GM23248 (cell line): ENCODE results near the gene MEI4. TPM values are rescaled to one million over a fixed set of nuclear protein-coding genes. Genes with fewer than 3 reads are reported as not detected.

Source experiments
- DNase-seq: peaks from one replicate; pipeline ENCODE4 v3.0.0-alpha.2; 2015
- H2AFZ ChIP-seq: fragments of 200-600 bp; sonication (generic); 2 replicates; pipeline ENCODE4 v1.6.1; 2016; ENCODE audit warnings: antibody characterized with exemption
- H3F3A ChIP-seq: fragments of 200-600 bp; sonication (generic); 2 replicates; pipeline ENCODE4 v1.6.1; 2016; ENCODE audit warnings: mild to moderate bottlenecking, antibody characterized with exemption, mixed run types; ENCODE audit not compliant: insufficient read depth
- H3K27ac ChIP-seq: fragments of 200-600 bp; sonication (generic); 2 replicates; pipeline ENCODE4 v1.5.1; 2016; ENCODE audit warnings: mild to moderate bottlenecking
- H3K27me3 ChIP-seq: fragments of 200-600 bp; sonication (generic); replicated peaks from 2 replicates; pipeline ENCODE4 v1.6.1; 2016; ENCODE audit warnings: mild to moderate bottlenecking; ENCODE audit not compliant: insufficient read depth
- H3K36me3 ChIP-seq: fragments of 200-600 bp; sonication (generic); 2 replicates; pipeline ENCODE4 v1.6.1; 2016; ENCODE audit warnings: low read depth, mild to moderate bottlenecking
- H3K4me1 ChIP-seq: fragments of 200-600 bp; sonication (generic); 2 replicates; pipeline ENCODE4 v1.6.1; 2016; ENCODE audit warnings: mild to moderate bottlenecking; ENCODE audit not compliant: insufficient read depth
- H3K4me2 ChIP-seq: fragments of 200-600 bp; sonication (generic); one replicate; pipeline ENCODE4 v1.6.1; 2016; ENCODE audit warnings: mild to moderate bottlenecking; ENCODE audit not compliant: unreplicated experiment
- H3K4me3 ChIP-seq: fragments of 200-600 bp; sonication (generic); 2 replicates; pipeline ENCODE4 v1.5.1; 2016; ENCODE audit warnings: mild to moderate bottlenecking
- H3K79me2 ChIP-seq: fragments of 200-600 bp; sonication (generic); 2 replicates; pipeline ENCODE4 v1.6.1; 2016; ENCODE audit warnings: mild to moderate bottlenecking; ENCODE audit not compliant: insufficient read depth
- H3K9ac ChIP-seq: fragments of 200-600 bp; sonication (generic); 2 replicates; pipeline ENCODE4 v1.6.1; 2016; ENCODE audit warnings: mild to moderate bottlenecking
- H3K9me2 ChIP-seq: fragments of 200-600 bp; sonication (generic); 2 replicates; pipeline ENCODE4 v1.6.1; 2016; ENCODE audit warnings: mixed run types, mild to moderate bottlenecking, moderate library complexity; ENCODE audit not compliant: insufficient read depth
- H3K9me3 ChIP-seq: fragments of 200-600 bp; sonication (generic); one replicate; pipeline ENCODE4 v1.6.1; 2017; ENCODE audit warnings: low read depth
- H4K20me1 ChIP-seq: fragments of 200-600 bp; sonication (generic); 2 replicates; pipeline ENCODE4 v1.6.0; 2016; ENCODE audit not compliant: insufficient read depth
- EZH2 ChIP-seq: fragments of 200-600 bp; sonication (generic); IDR thresholded peaks from 2 replicates; pipeline ENCODE4 v1.6.1; 2018; ENCODE audit warnings: antibody characterized with exemption, mild to moderate bottlenecking; ENCODE audit not compliant: insufficient read depth, poor library complexity, severe bottlenecking
- EZH2phosphoT487 ChIP-seq: fragments of 200-600 bp; sonication (generic); IDR thresholded peaks from 2 replicates; pipeline ENCODE4 v1.6.1; 2018; ENCODE audit warnings: antibody characterized with exemption, moderate library complexity, mild to moderate bottlenecking, low read depth; ENCODE audit not compliant: insufficient read depth
- WGBS, 2 experiments: methylation state at CpG; one replicate each; pipeline ENCODE4 v1.1.6; 2015 to 2017; ENCODE audit warnings: low lambda C conversion rate in 2 of 2, low coverage in 1 of 2; ENCODE audit errors: missing lambda C conversion rate in 2 of 2; 5-methylcytosine and 5-hydroxymethylcytosine counted together
- in situ Hi-C: fragments of 300-500 bp; cut with MboI; formaldehyde crosslinking; loops from 2 replicates; pipeline ENCODE4 v1.15.0; 2020
- polyA plus RNA-seq: library from polyadenylated mRNA; unstranded; fragments of >200 nt; fragmentation: Nextera tagmentation; extraction: Ambion mirVana; gene quantifications from 2 replicates; pipeline ENCODE4 v1.2.1, GENCODE V29; 2016
- total RNA-seq: library from RNA; depleted of rRNA; stranded (reverse); fragments of >200 nt; shearing (Covaris generic); gene quantifications from 2 replicates; pipeline ENCODE4 v1.2.3, GENCODE V29; 2014

The MEI4 gene
- total and polyA plus RNA-seq, 2 experiments from 2014 or later, result 0.04 TPM; not detected in 1

- WGBS, 2 experiments, result 24 to 35% methylated on average over 1 of the region's 1 CpG
- Histone ChIP-seq H3K36me3 (no peaks in the 10 kb centered on the region), H3K9me3 (no peaks in the 10 kb centered on the region), H2AFZ (no peak overlapping the region), H3K9ac (no peak overlapping the region), H3K27ac (no peak overlapping the region), H3K4me1 (no peaks in the 10 kb centered on the region), H3K9me2 (no peaks in the 10 kb centered on the region), H3K4me3 (no peak overlapping the region), H3K27me3 (no peaks in the 10 kb centered on the region), H4K20me1 (no peaks in the 10 kb centered on the region), H3F3A (no peaks in the 10 kb centered on the region), H3K4me2 (no peak overlapping the region), H3K79me2 (no peaks in the 10 kb centered on the region)
- in situ Hi-C loops, result no loop called here
- no peak for DNase-seq
- TF ChIP-seq EZH2 (no peak), EZH2phosphoT487 (no peak)
These were observed 159.5 kb downstream of the MEI4 start for GRCh38 chr6:77812304-77812703.

DNA sequence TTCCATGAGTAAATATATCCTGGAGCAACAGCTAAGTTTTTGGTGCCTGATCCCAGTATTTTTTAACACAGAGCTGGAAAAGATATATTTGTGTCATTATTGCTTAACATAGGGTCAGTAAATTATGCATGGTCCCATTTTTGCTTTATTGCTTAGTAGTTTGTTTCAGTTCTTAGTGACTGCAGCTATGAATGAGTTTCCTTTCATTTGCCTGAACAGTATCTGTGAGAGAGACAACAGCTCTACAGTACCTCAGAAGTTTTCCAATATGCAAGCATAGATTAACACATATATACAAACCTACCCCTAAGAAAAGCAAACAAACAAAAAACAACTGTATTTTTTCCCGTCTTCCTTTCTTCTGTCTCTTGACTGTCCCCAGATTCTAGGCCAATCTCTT, 160.3 kb downstream of the MEI4 start:
- Histone ChIP-seq H4K20me1 (no peaks in the 10 kb centered on the region), H3K9ac (no peak overlapping the region), H3K36me3 (no peaks in the 10 kb centered on the region), H3F3A (no peaks in the 10 kb centered on the region), H3K79me2 (no peaks in the 10 kb centered on the region), H3K4me3 (no peak overlapping the region), H3K9me2 (no peaks in the 10 kb centered on the region), H3K4me2 (no peak overlapping the region), H3K4me1 (no peaks in the 10 kb centered on the region), H3K27ac (no peak overlapping the region), H3K27me3 (no peaks in the 10 kb centered on the region), H3K9me3 (no peaks in the 10 kb centered on the region), H2AFZ (no peak overlapping the region)
- TF ChIP-seq EZH2, result no peak
- TF ChIP-seq EZH2phosphoT487, result no peak
- in situ Hi-C loops, result no loop called here
- 28 to 35% methylated on average over 1 of the region's 1 CpG for WGBS, 2 experiments
- no peak for DNase-seq

DNA sequence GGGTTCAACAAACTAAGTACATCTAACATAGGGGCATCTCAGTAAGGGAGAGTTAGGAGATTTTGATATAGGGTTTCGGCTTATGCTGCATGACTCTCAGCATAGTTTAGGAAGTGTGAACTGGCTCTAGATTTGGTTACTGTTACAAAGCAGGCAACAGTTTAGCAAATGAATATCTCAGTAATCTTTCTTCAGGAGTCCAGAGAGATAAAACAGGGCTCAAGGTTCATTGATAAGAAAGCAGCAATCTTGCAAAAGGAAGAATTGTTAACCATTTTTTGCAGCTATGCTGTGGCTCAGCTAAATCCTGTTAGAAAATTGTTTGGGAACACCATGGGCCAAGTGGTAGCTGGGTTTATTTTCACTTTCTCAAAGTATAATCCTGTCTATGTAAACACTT, 161.3 kb downstream of the MEI4 start:
- no peaks in the 10 kb centered on the region for H3F3A ChIP-seq
- H3K9me3 ChIP-seq, result peaks cover under 1% of the 10 kb centered on the region
- no peaks in the 10 kb centered on the region for H3K79me2 ChIP-seq
- DNase-seq, result no peak
- no peaks in the 10 kb centered on the region for H3K4me1 ChIP-seq
- no peak for TF ChIP-seq EZH2
- no peak for TF ChIP-seq EZH2phosphoT487
- in situ Hi-C loops, result no loop called here
- no peaks in the 10 kb centered on the region for H4K20me1 ChIP-seq
- no peaks in the 10 kb centered on the region for H3K36me3 ChIP-seq
- H3K27ac ChIP-seq, result no peak overlapping the region
- no peak overlapping the region for H3K4me2 ChIP-seq
- H3K27me3 ChIP-seq, result no peaks in the 10 kb centered on the region
- no peak overlapping the region for H3K4me3 ChIP-seq
- no peak overlapping the region for H3K9ac ChIP-seq
- no peak overlapping the region for H2AFZ ChIP-seq
- no peaks in the 10 kb centered on the region for H3K9me2 ChIP-seq
- 57 to 68% methylated on average over 1 of the region's 1 CpG for WGBS, 2 experiments

DNA sequence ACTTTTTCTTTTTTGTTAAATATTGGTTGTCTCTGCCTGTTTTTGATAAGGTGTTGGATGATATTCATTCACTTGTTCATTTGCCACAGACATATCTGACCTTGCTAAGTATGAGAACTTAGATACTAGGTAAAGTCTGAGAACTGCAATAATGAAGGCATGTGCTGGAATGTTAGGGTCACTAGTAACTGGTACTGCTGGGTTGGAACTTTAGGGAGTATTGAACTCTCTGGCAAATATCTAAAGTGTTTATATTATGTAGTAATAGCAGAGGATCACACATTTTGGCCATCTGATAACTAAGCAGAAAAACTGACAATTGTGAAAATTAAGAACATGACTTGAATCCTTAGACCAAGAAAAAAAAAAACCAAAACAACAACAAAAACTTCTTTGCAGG, 162.7 kb downstream of the MEI4 start:
- H3K36me3 ChIP-seq, result no peaks in the 10 kb centered on the region
- no peaks in the 10 kb centered on the region for H3K4me1 ChIP-seq
- H3K9me3 ChIP-seq, result peaks cover 3% of the 10 kb centered on the region
- H3K9me2 ChIP-seq, result no peaks in the 10 kb centered on the region
- H3K9ac ChIP-seq, result no peak overlapping the region
- no peaks in the 10 kb centered on the region for H3K27me3 ChIP-seq
- H3K4me3 ChIP-seq, result no peak overlapping the region
- H3F3A ChIP-seq, result no peaks in the 10 kb centered on the region
- in situ Hi-C loops, result no loop called here
- H2AFZ ChIP-seq, result no peak overlapping the region
- H4K20me1 ChIP-seq, result no peaks in the 10 kb centered on the region
- H3K79me2 ChIP-seq, result no peaks in the 10 kb centered on the region
- H3K27ac ChIP-seq, result no peak overlapping the region
- H3K4me2 ChIP-seq, result no peak overlapping the region
- TF ChIP-seq EZH2 (no peak), EZH2phosphoT487 (no peak)
- DNase-seq, result no peak

DNA sequence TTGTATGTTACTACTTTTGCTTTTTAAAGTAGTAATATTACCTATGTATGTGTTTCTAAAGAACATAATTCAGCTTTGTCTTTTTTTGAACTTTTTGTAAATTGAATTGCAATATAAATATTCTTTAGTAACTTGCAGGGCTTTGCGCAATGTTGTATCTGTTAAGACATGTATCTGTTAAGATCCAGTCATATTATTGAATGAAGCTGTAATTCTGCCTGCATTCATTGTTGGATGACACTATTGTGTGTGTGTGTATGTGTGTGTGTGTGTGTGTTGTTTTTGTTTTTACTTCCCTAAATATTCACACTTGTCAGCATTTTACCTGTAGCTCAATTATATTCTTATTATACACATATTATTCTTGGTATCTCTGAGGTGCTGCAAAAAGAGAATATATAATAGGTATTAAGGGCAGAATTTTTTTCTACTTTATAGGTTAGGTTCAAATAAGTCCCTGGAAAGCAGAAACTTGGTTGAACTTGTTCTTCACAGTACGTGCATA, 164.0 kb downstream of the MEI4 start:
- Histone ChIP-seq H3K4me3 (no peak overlapping the region), H3K79me2 (no peaks in the 10 kb centered on the region), H3K27me3 (no peaks in the 10 kb centered on the region), H3K36me3 (no peaks in the 10 kb centered on the region), H3K9me3 (peaks cover 10% of the 10 kb centered on the region), H3K4me2 (no peak overlapping the region), H3K9ac (no peak overlapping the region), H3K9me2 (no peaks in the 10 kb centered on the region), H4K20me1 (no peaks in the 10 kb centered on the region), H3F3A (no peaks in the 10 kb centered on the region), H3K27ac (no peak overlapping the region), H3K4me1 (no peaks in the 10 kb centered on the region), H2AFZ (no peak overlapping the region)
- DNase-seq, result no peak
- in situ Hi-C loops, result no loop called here
- no peak for TF ChIP-seq EZH2
- no peak for TF ChIP-seq EZH2phosphoT487
- 47 to 60% methylated on average over 2 of the region's 2 CpGs for WGBS, 2 experiments
